CD4-positive, alpha-beta T cell (primary cell): ENCODE data around the gene TULP4. TPM values are rescaled to one million over a fixed set of nuclear protein-coding genes. Genes with fewer than 3 reads are reported as not detected.

Source experiments
- ATAC-seq: fragments of 200-7000 bp; cut with Tn5 transposase; one replicate; pipeline ENCODE4 v1.10.0; 2022; ENCODE audit warnings: mild to moderate bottlenecking; ENCODE audit not compliant: poor library complexity
- CTCF ChIA-PET: fragments of 350-600 bp; sonication (Branson Sonifier 250); formaldehyde crosslinking; loops from one replicate; lab custom pipeline; 2021; ENCODE audit warnings: antibody characterized with exemption, inconsistent platforms; lab: Charles Lee
- POLR2A ChIA-PET: fragments of 350-600 bp; sonication (Branson Sonifier 250); formaldehyde crosslinking; loops from one replicate; lab custom pipeline; 2021; ENCODE audit warnings: antibody characterized with exemption, inconsistent platforms; lab: Charles Lee
- DNase-seq, 14 experiments: peaks; one replicate each; pipeline ENCODE4 v3.0.0-alpha.2; 2013 to 2020; ENCODE audit warnings: mixed read lengths in 2 of 14
- H3K27ac ChIP-seq, 2 donors: one replicate each; pipeline versions ENCODE4 v1.5.1 to v1.7.0; 2013; ENCODE audit warnings: low read length in 2 of 2, low read depth in 1 of 2, mild to moderate bottlenecking in 1 of 2
- H3K27me3 ChIP-seq, 2 experiments: 1 replicate in 1 of 2; 2 replicates in 1 of 2; pipeline versions ENCODE4 v1.6.1 to v1.7.0; 2013; ENCODE audit warnings: low read length in 2 of 2, control low read depth in 1 of 2, mild to moderate bottlenecking in 1 of 2, moderate library complexity in 1 of 2; ENCODE audit not compliant: insufficient read depth in 2 of 2, control insufficient read depth in 1 of 2
- H3K36me3 ChIP-seq: one replicate; pipeline ENCODE4 v1.6.1; 2013; ENCODE audit warnings: low read length, control low read depth; ENCODE audit not compliant: insufficient read depth
- H3K4me1 ChIP-seq: one replicate; pipeline ENCODE4 v1.6.1; 2013; ENCODE audit warnings: low read length, control low read depth; ENCODE audit not compliant: insufficient read depth
- H3K4me3 ChIP-seq: one replicate; pipeline ENCODE4 v1.5.1; 2013; ENCODE audit warnings: mild to moderate bottlenecking, low read length, moderate library complexity
- H3K9me3 ChIP-seq, 2 experiments: 1 replicate in 1 of 2; 2 replicates in 1 of 2; pipeline versions ENCODE4 v1.6.1 to v1.7.0; 2013; ENCODE audit warnings: low read length in 2 of 2, mild to moderate bottlenecking in 2 of 2, control low read depth in 1 of 2, moderate library complexity in 1 of 2; ENCODE audit not compliant: control insufficient read depth in 1 of 2, insufficient read depth in 1 of 2
- H3K27ac Mint-ChIP-seq: one replicate; pipeline ENCODE4 v1.8.0; 2020; ENCODE audit warnings: mixed read lengths
- H3K27me3 Mint-ChIP-seq: one replicate; pipeline ENCODE4 v1.8.0; 2021; ENCODE audit warnings: mixed read lengths
- H3K36me3 Mint-ChIP-seq: one replicate; pipeline ENCODE4 v1.8.0; 2021; ENCODE audit warnings: low read depth, mixed read lengths
- H3K4me1 Mint-ChIP-seq: one replicate; pipeline ENCODE4 v1.8.0; 2021; ENCODE audit warnings: low read depth, mixed read lengths
- H3K4me3 Mint-ChIP-seq: one replicate; pipeline ENCODE4 v1.8.0; 2020; ENCODE audit warnings: mild to moderate bottlenecking, mixed read lengths
- H3K9me3 Mint-ChIP-seq: one replicate; pipeline ENCODE4 v1.8.0; 2020; ENCODE audit warnings: mixed read lengths
- intact Hi-C, 2 experiments: fragments of 100-400 bp; cut with DNase I in 1 of 2; cut with micrococcal nuclease in 1 of 2; formaldehyde crosslinking; loops; one replicate each; pipeline versions ENCODE4 v1.15.1 to v1.9.0; 2023 to 2025; cut with DNase I, micrococcal nuclease
- total RNA-seq, 174 experiments: library from RNA in 2 of 174; stranded (reverse) in 2 of 174; gene quantifications; one replicate each; pipeline ENCODE4 v1.2.3 and lab custom pipeline; 2021 to 2026
- TF ChIP-seq, protein P1 (sequence below): fragments of 200-600 bp; IDR thresholded peaks from one replicate; pipeline ENCODE4 v1.8.0; 2022; ENCODE audit warnings: antibody characterized with exemption, mild to moderate bottlenecking

Gene TULP4
- total RNA-seq, 2 experiments from 2014 or later = 66.1 to 68.2 TPM

DNA sequence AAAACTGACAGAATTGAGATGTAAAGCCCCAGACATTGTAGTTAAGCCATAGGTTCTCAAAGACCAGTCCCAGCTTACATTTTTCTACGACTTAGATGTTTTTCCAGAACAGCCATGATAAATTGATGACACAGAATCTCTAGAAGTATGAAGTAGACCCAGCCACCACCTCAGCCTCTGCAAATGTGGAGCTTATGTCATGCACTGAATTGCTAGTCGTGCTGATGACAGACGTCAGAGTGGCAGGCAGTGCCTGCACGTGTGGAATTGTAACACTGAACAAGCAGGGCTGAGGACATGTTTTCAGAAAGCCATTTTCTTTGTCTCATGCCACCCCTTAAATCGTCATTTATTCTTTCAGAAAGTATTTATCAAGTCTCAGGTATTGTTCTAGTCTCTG is 175.2 kb downstream of the TULP4 start:
- Mint-ChIP-seq H3K4me1 (no peaks in the 10 kb centered on the region), H3K36me3 (peaks cover 39% of the 10 kb centered on the region), H3K27ac (no peak overlapping the region), H3K27me3 (no peaks in the 10 kb centered on the region), H3K9me3 (no peaks in the 10 kb centered on the region), H3K4me3 (no peak overlapping the region)
- ChIA-PET POLR2A (no interaction called here), CTCF (no interaction called here)
- TF ChIP-seq, protein P1, sequence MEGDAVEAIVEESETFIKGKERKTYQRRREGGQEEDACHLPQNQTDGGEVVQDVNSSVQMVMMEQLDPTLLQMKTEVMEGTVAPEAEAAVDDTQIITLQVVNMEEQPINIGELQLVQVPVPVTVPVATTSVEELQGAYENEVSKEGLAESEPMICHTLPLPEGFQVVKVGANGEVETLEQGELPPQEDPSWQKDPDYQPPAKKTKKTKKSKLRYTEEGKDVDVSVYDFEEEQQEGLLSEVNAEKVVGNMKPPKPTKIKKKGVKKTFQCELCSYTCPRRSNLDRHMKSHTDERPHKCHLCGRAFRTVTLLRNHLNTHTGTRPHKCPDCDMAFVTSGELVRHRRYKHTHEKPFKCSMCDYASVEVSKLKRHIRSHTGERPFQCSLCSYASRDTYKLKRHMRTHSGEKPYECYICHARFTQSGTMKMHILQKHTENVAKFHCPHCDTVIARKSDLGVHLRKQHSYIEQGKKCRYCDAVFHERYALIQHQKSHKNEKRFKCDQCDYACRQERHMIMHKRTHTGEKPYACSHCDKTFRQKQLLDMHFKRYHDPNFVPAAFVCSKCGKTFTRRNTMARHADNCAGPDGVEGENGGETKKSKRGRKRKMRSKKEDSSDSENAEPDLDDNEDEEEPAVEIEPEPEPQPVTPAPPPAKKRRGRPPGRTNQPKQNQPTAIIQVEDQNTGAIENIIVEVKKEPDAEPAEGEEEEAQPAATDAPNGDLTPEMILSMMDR = no peak
- Histone ChIP-seq H3K4me3 (no peak overlapping the region), H3K9me3 (no peaks in the 10 kb centered on the region), H3K36me3 (peaks cover 20% of the 10 kb centered on the region), H3K27me3 (no peaks in the 10 kb centered on the region), H3K4me1 (no peaks in the 10 kb centered on the region), H3K27ac (no peak overlapping the region)
- DNase-seq (no peak), ATAC-seq (no peak)
- intact Hi-C loops = no loop called here

DNA sequence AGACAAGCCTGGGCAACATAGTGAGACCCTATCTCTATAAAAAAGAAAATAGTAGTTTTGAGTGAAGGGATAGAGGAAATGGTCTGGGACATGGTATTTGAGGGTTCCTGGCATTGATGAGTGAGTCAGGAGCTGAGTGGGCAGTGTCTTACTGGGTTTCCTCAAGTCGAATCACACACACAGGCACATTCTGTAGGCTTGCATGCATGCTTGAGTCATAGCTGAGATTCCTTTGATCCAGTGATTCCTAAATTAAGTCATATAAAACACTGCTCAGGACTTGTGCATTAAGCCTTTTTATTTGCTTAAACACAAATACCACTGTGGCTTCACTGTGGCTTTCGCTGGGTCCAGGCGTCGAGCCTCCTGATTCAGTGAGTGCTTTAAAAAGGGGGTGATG is 175.8 kb downstream of the TULP4 start:
- no peak for DNase-seq
- ATAC-seq = no peak
- intact Hi-C loops = no loop called here
- no peak overlapping the region for H3K4me3 ChIP-seq
- H3K27ac ChIP-seq = no peak overlapping the region
- Mint-ChIP-seq H3K4me3 (no peak overlapping the region), H3K9me3 (no peaks in the 10 kb centered on the region), H3K27ac (no peak overlapping the region), H3K4me1 (no peaks in the 10 kb centered on the region), H3K36me3 (peaks cover 37% of the 10 kb centered on the region), H3K27me3 (no peaks in the 10 kb centered on the region)
- POLR2A ChIA-PET = no interaction called here
- H3K27me3 ChIP-seq = no peaks in the 10 kb centered on the region
- no peaks in the 10 kb centered on the region for H3K4me1 ChIP-seq
- TF ChIP-seq, protein P1 = no peak
- H3K36me3 ChIP-seq = peaks cover 15% of the 10 kb centered on the region
- CTCF ChIA-PET = no interaction called here
- no peaks in the 10 kb centered on the region for H3K9me3 ChIP-seq

DNA sequence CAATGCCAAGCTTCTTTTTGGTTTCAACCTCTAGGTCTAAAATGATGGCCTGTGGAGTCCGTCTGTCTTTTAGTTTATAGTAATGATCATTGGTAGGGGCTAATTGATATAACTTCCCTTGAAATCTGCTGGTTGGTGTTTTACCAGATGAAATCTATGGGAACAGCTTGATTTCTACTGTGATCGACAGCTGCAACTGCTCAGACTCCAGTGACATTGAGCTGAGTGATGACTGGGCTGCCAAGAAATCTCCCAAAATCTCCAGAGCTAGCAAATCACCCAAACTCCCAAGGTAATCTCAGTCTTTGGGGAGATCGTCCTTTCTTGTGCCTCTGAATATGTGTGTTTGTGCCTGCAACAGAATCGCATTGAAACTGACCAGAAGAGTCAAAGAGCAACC is 177.2 kb downstream of the TULP4 start:
- H3K9me3 ChIP-seq = no peaks in the 10 kb centered on the region
- intact Hi-C loops = no loop called here
- H3K4me3 ChIP-seq = no peak overlapping the region
- POLR2A ChIA-PET = no interaction called here
- H3K36me3 ChIP-seq = peaks cover 20% of the 10 kb centered on the region
- H3K4me1 ChIP-seq = no peaks in the 10 kb centered on the region
- CTCF ChIA-PET = no interaction called here
- DNase-seq (no peak), ATAC-seq (no peak)
- Mint-ChIP-seq H3K27ac (no peak overlapping the region), H3K27me3 (no peaks in the 10 kb centered on the region), H3K4me3 (no peak overlapping the region), H3K9me3 (no peaks in the 10 kb centered on the region), H3K36me3 (peaks cover 45% of the 10 kb centered on the region), H3K4me1 (no peaks in the 10 kb centered on the region)
- TF ChIP-seq, protein P1 = no peak
- H3K27me3 ChIP-seq = no peaks in the 10 kb centered on the region
- H3K27ac ChIP-seq = no peak overlapping the region
